ENCODE results near the gene GRK5.
"Not testable (repeated sequence)": the region's sequence is repeated elsewhere in the genome, so short reads cannot be mapped to it uniquely, and the experiment has no call there.

The GRK5 gene

GRCh38 chr10:119425881-119426170, 218.5 kb downstream of the GRK5 start:
- no peak for DNase-seq

GRCh38 chr10:119426699-119427098, 219.3 kb downstream of the GRK5 start:
- DNase-seq, result no peak

- no peak for DNase-seq
These were observed 220.0 kb downstream of the GRK5 start for GRCh38 chr10:119427263-119427864.

GRCh38 chr10:119428789-119429188, 221.4 kb downstream of the GRK5 start:
- DNase-seq, result no peak

GRCh38 chr10:119429771-119430170, 222.4 kb downstream of the GRK5 start:
- no peak for DNase-seq

- DNase-seq, result no peak
These were observed 223.8 kb downstream of the GRK5 start for GRCh38 chr10:119431034-119431772.

- no peak for DNase-seq
These were observed 224.4 kb downstream of the GRK5 start for GRCh38 chr10:119431773-119432135.

- not testable (repeated sequence) for DNase-seq
These were observed 227.6 kb downstream of the GRK5 start for GRCh38 chr10:119434942-119435341.

- no peak for DNase-seq
These were observed 231.3 kb downstream of the GRK5 start for GRCh38 chr10:119438717-119439116.

GRCh38 chr10:119439922-119440321, 232.6 kb downstream of the GRK5 start:
- no peak for DNase-seq

GRCh38 chr10:119441151-119441821, 233.9 kb downstream of the GRK5 start:
- DNase-seq, result no peak

- DNase-seq, result no peak
These were observed 234.8 kb downstream of the GRK5 start for GRCh38 chr10:119441921-119442757.

- DNase-seq, result no peak
These were observed 235.3 kb downstream of the GRK5 start for GRCh38 chr10:119442758-119443060.

- DNase-seq, result no peak
These were observed 236.1 kb downstream of the GRK5 start for GRCh38 chr10:119443441-119443840.

GRCh38 chr10:119443970-119444660, 236.7 kb downstream of the GRK5 start:
- no peak for DNase-seq

GRCh38 chr10:119444866-119445265, 237.5 kb downstream of the GRK5 start:
- DNase-seq, result no peak

- DNase-seq, result no peak
These were observed 238.1 kb downstream of the GRK5 start for GRCh38 chr10:119445311-119445934.

- no peak for DNase-seq
These were observed 238.6 kb downstream of the GRK5 start for GRCh38 chr10:119445935-119446317.

- DNase-seq, result no peak
These were observed 239.3 kb downstream of the GRK5 start for GRCh38 chr10:119446441-119447277.

- DNase-seq, result no peak
These were observed 240.1 kb downstream of the GRK5 start for GRCh38 chr10:119447421-119447820.

- DNase-seq, result no peak
These were observed 240.6 kb downstream of the GRK5 start for GRCh38 chr10:119447823-119448546.
